ENCODE results near the gene ZDHHC14. TPM values are rescaled to one million over a fixed set of nuclear protein-coding genes. Genes with fewer than 3 reads are reported as not detected.
"Not testable (repeated sequence)": the region's sequence is repeated elsewhere in the genome, so short reads cannot be mapped to it uniquely, and the experiment has no call there.

The ZDHHC14 gene
- total RNA-seq, 1 experiment from 2014 or later, result 3.2 TPM

DNA sequence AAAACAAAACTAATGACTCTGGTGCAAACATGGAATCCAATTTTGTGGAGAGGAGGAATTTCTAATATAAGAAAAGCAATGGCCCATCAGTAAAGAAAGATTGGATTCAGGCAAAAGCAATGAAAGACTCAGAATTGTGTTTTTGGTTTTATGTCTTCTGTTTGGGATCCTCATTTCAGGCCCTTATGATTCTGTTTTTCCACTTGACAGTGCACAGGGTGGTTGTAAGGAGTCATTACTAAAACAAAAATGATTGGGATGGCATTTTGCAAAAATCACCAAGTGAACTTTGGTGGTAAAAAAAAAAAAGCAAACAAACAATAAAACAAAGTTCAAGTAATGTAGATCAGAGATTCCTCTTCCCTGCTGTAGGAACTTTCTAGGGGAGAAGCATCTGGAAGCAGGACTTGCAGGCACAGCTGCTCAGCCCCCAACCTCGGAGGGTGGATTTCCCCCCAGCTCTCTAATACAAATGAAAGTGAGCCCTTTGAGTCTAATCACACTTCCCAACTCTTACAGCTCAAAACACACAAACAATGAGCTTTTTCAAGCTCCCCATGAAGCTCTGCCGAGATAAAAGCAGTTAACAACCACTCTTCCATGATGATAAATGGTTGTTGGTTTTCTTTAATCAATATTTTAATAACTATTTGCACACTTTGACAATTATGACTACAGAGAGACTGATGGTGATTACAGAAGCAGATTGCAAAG is 177.7 kb downstream of the ZDHHC14 start:
- intact Hi-C loops (cut with micrococcal nuclease), result no loop called here
- TF ChIP-seq CTCF (IDR thresholded peaks at IDR 0.05; ENCODE audit: unreplicated experiment), result no peak
- no peaks in the 10 kb centered on the region for H3K36me3 Mint-ChIP-seq (ENCODE audit: insufficient read depth, unreplicated experiment)
- H3K27ac Mint-ChIP-seq (ENCODE audit: low read depth, unreplicated experiment), result no peak overlapping the region
- H3K4me1 Mint-ChIP-seq (ENCODE audit: insufficient read depth, unreplicated experiment), result no peaks in the 10 kb centered on the region
- no peaks in the 10 kb centered on the region for H3K27me3 Mint-ChIP-seq (ENCODE audit: insufficient read depth, unreplicated experiment)
- no TSS peak for BruUV-seq (replicated peaks)
- H3K9me3 Mint-ChIP-seq (ENCODE audit: unreplicated experiment), result no peaks in the 10 kb centered on the region
- CTCF ChIA-PET, result interaction anchor here (1.0 kb wide), 1 partner anchor 99 kb away, joined by 4 read pairs; no protein-coding TSS in a partner anchor
- POLR2A ChIA-PET, result no interaction called here
- H3K4me3 Mint-ChIP-seq (ENCODE audit: unreplicated experiment), result no peak overlapping the region
- no peak for DNase-seq (ENCODE audit: unreplicated experiment)

DNA sequence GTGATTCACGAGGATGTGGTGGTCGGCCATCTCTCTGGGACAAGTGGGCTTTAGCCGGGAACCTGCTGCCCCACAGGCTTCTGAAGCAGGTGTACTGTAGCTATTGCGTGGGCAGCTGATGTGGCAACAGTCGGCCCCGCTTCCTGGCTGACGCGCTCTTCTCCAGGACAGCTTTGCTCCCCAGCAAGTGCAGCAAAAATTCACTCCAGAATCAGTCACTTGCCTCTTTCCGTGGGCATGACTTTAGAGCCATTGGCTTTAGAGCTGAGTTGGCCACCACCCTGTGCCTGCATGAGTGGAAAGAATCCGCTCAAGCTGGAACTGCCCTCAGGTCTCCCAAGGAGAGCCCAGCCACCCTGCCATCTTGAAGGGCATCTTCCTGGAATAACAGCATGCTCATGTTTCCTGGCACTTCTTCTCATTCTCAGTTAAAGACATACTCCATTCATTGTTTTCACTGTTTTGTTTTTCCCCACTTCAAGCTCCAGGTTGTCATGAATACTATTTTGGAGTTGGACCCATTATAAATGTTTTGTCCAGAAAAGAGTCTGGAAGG is 178.3 kb downstream of the ZDHHC14 start:
- intact Hi-C loops (cut with micrococcal nuclease), result no loop called here
- no peak for TF ChIP-seq CTCF (IDR thresholded peaks at IDR 0.05; ENCODE audit: unreplicated experiment)
- H3K4me3 Mint-ChIP-seq (ENCODE audit: unreplicated experiment), result no peak overlapping the region
- no peaks in the 10 kb centered on the region for H3K4me1 Mint-ChIP-seq (ENCODE audit: insufficient read depth, unreplicated experiment)
- no TSS peak for BruUV-seq (replicated peaks)
- H3K27me3 Mint-ChIP-seq (ENCODE audit: insufficient read depth, unreplicated experiment), result no peaks in the 10 kb centered on the region
- no peaks in the 10 kb centered on the region for H3K36me3 Mint-ChIP-seq (ENCODE audit: insufficient read depth, unreplicated experiment)
- DNase-seq (ENCODE audit: unreplicated experiment), result no peak
- CTCF ChIA-PET, result interaction anchor here (0.7 to 1.0 kb wide), 2 partner anchors 15 to 99 kb away, joined by 3 to 4 read pairs; no protein-coding TSS in a partner anchor
- no peaks in the 10 kb centered on the region for H3K9me3 Mint-ChIP-seq (ENCODE audit: unreplicated experiment)
- H3K27ac Mint-ChIP-seq (ENCODE audit: low read depth, unreplicated experiment), result no peak overlapping the region
- POLR2A ChIA-PET, result no interaction called here

DNA sequence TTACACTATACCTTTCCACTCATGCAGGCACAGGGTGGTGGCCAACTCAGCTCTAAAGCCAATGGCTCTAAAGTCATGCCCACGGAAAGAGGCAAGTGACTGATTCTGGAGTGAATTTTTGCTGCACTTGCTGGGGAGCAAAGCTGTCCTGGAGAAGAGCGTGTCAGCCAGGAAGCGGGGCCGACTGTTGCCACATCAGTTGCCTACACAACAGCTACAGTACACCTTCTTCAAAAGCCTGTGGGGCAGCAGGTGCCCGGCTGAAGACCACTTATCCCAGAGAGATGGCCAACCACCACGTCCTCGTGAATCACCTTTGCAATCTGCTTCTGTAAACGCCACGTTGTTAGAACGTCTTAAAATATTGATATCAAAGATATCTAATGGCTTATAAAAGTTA is 179.1 kb downstream of the ZDHHC14 start:
- H3K9me3 Mint-ChIP-seq (ENCODE audit: unreplicated experiment); H3K4me3 Mint-ChIP-seq (ENCODE audit: unreplicated experiment); H3K36me3 Mint-ChIP-seq (ENCODE audit: insufficient read depth, unreplicated experiment); BruUV-seq (replicated peaks); H3K27ac Mint-ChIP-seq (ENCODE audit: low read depth, unreplicated experiment); POLR2A ChIA-PET; intact Hi-C loops (cut with micrococcal nuclease); H3K4me1 Mint-ChIP-seq (ENCODE audit: insufficient read depth, unreplicated experiment); DNase-seq (ENCODE audit: unreplicated experiment); H3K27me3 Mint-ChIP-seq (ENCODE audit: insufficient read depth, unreplicated experiment): not testable (repeated sequence)
- CTCF ChIA-PET, result interaction anchor here (1.0 kb wide), 1 partner anchor 98 kb away, joined by 4 read pairs; no protein-coding TSS in a partner anchor

DNA sequence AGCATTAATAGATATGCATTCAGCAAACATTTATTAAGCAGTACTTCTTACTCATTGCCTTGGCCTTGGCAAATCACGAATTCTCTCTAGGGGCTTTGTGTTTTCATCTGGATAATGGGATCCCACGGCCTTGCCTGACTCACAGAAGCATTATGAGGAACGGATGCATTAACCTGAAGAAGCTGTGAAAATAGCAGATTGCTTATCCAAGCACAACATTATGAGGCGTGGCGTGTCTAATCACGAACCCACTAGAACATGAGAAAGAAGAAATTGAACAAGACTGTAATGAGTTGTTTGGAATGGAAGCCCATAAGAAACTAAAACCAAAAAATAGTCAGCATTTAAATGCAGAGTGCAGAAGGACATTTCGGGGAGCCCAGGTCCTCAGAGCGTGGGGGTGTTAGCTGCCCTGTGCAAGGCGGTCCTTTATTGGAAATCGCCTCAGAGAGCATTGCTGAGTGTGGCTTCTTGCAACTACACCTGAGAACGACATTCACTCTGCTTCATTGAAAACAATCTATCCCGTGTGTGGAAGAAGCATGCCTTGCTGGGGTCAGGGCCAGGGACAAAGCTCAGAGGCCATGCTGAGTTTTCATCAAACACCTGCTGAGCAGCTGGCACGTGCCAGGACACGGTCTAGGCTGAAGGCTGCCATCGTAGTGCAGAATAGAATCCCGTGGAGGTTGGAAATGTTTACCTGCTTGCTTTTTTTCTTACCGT is 179.9 kb downstream of the ZDHHC14 start:
- Mint-ChIP-seq H3K36me3 (ENCODE audit: insufficient read depth, unreplicated experiment) (no peaks in the 10 kb centered on the region), H3K27me3 (ENCODE audit: insufficient read depth, unreplicated experiment) (no peaks in the 10 kb centered on the region), H3K9me3 (ENCODE audit: unreplicated experiment) (no peaks in the 10 kb centered on the region), H3K4me1 (ENCODE audit: insufficient read depth, unreplicated experiment) (no peaks in the 10 kb centered on the region), H3K27ac (ENCODE audit: low read depth, unreplicated experiment) (no peak overlapping the region), H3K4me3 (ENCODE audit: unreplicated experiment) (no peak overlapping the region)
- ChIA-PET CTCF (interaction anchor here (0.7 kb wide), 1 partner anchor 161 kb away, joined by 3 read pairs; no protein-coding TSS in a partner anchor), POLR2A (no interaction called here)
- no peak for DNase-seq (ENCODE audit: unreplicated experiment)
- no peak for TF ChIP-seq CTCF (IDR thresholded peaks at IDR 0.05; ENCODE audit: unreplicated experiment)
- intact Hi-C loops (cut with micrococcal nuclease), result no loop called here
- BruUV-seq (replicated peaks), result no TSS peak

Measured in MCF 10A (cell line).